A549 treated with RU486 at 1 μM for 4 hours (cell line): ENCODE data around the gene CRYBB3. TPM values are rescaled to one million over a fixed set of nuclear protein-coding genes. Genes with fewer than 3 reads are reported as not detected.

Source experiments
- total RNA-seq: library from RNA; stranded (reverse); fragments of 200-300 nt; extraction: Qiagen RNA extraction; gene quantifications from 5 replicates; pipeline ENCODE4 v1.2.3, GENCODE V29; 2022; ENCODE audit warnings: low read depth

The CRYBB3 gene
- not detected in 5 replicates for total RNA-seq

DNA sequence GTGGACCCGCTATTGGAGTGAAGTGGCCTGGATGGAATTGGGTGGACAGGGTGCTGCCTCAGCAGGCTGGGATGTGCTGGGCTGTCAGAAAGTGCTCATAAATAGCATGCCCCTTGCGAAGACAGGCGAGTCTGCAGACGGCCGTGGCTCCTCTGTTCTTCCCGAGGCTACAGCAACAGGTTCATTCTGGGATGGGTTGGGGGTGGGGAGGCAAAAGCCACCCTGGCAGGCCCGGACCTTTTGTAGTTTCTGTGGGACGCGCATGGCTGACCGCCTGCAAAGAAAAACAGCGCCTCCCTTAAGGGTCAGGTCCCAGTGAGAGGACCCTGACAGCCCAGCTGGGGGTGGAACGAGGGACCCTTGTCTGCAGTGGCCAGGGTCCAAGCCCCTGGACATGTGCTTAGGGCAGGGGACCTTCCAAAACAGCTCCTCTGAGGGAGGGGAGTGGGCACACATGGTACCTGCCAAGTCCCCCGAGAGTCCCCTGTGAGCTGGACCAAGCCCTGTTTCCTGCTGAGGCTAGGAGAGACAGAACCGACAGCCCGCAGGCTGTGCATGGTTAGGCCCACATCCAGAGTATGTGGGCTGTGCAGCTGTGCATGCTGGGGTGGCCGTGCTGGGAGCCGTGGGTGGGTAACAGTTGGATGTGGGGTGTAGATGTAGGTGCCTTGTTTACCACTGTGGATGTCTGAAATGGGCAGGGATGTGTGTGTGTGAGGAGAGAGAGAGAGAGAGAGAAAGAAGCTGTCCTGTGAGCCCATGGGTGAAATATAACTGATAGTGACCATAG lies at the start of gene CRYBB3:
CRYBB3 (plus strand) TSS at position 128 of the 790 bp plus-strand sequence. CDS start 1,539 bp downstream, outside the sequence.

DNA sequence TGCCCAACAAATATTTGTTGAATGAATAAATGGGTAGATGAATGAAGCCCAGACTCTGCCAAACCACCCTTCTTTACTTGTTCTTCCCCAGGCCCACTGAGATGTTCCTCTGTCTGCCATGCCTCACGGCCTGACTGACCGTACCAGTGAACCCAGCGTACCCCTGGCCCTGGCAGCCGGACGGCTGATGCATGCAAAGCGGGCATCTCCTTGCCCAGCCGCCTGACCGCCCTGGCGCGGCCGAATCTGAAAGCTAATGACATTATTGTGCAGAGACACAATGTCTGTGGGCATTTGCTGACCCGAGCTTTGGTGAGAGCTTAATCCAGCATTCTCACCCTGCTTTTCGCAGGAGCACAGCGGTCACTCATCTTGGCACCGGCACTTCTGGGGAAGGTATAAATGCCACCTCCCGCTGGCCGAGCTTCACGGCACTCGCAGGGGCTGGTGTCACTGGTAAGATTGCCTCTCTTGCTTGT lies 19.6 kb downstream of the CRYBB3 start, which contains the start of gene CRYBB2:
CRYBB2 (plus strand) TSS at position 429 of the 479 bp plus-strand sequence. CDS start 1,791 bp downstream, outside the sequence.

Other genes starting within 250 kb of the CRYBB3 start
- 7.1 to 9.9 TPM (median 9.7 TPM) in 5 replicates for gene KIAA1671, start 247.1 kb upstream of the CRYBB3 start, total RNA-seq
- gene CRYBB2, start 19.8 kb downstream of the CRYBB3 start, total RNA-seq = not detected in 5 replicates